HepG2 (cell line): Measurements from ENCODE around the gene CKAP2L. TPM values are rescaled to one million over a fixed set of nuclear protein-coding genes. Genes with fewer than 3 reads are reported as not detected.

Experiments
- ATAC-seq: fragments of 200-7000 bp; cut with Tn5 transposase; 3 replicates; pipeline ENCODE4 v1.9.1; 2020; ENCODE audit warnings: mild to moderate bottlenecking, moderate library complexity
- BruUV-seq: library from RNA; stranded (reverse); fragments of 400-500 nt; replicated peaks from 2 replicates; lab custom pipeline; 2021; lab: Mats Ljungman, UMichigan
- CTCF ChIA-PET: fragments of 300-600 bp; formaldehyde crosslinking; extraction: SDS; loops from one replicate; lab custom pipeline; 2021; ENCODE audit warnings: low total read pairs, inconsistent platforms, low intra/inter-chr PET ratio; lab: Yijun Ruan, JAX
- POLR2A ChIA-PET: fragments of 350-600 bp; sonication (Branson Sonifier 250); formaldehyde crosslinking; loops from one replicate; lab custom pipeline; 2020; ENCODE audit warnings: antibody characterized with exemption, inconsistent platforms; lab: Yijun Ruan, JAX
- DNase-seq: peaks from one replicate; pipeline ENCODE4 v3.0.0-alpha.2; 2015; ENCODE audit warnings: low spot score
- FAIRE-seq: peaks from 3 replicates; lab custom pipeline; 2011; peaks lifted over from hg19 to GRCh38; lab: Jason Lieb, UNC
- H2AFZ ChIP-seq: one replicate; pipeline ENCODE4 v1.6.1; 2011; ENCODE audit warnings: low read length, inconsistent platforms
- H3K27ac ChIP-seq: fragments of 300-600 bp; 3 replicates; pipeline ENCODE4 v1.8.0; 2011; ENCODE audit warnings: mixed run types, mild to moderate bottlenecking, mixed read lengths, low read length, inconsistent platforms; ENCODE audit not compliant: insufficient read depth; ENCODE audit errors: extremely low read length
- H3K27me3 ChIP-seq, 2 experiments: fragments of 200-600 bp in 1 of 2; 2 replicates in 1 of 2; 3 replicates in 1 of 2; pipeline versions ENCODE4 v1.6.0 to v1.8.0; 2011; ENCODE audit warnings: low read length in 2 of 2, mild to moderate bottlenecking in 2 of 2, moderate library complexity in 2 of 2, inconsistent platforms in 1 of 2; ENCODE audit not compliant: insufficient read depth in 2 of 2, control insufficient read depth in 1 of 2
- H3K36me3 ChIP-seq, 2 experiments: fragments of 200-600 bp in 1 of 2; replicated peaks in 1 of 2; 2 replicates in 1 of 2; 3 replicates in 1 of 2; pipeline versions ENCODE4 v1.5.1 to v1.8.0; 2011; ENCODE audit warnings: low read length in 2 of 2, inconsistent platforms in 1 of 2; ENCODE audit not compliant: insufficient read depth in 2 of 2, control insufficient read depth in 1 of 2
- H3K4me1 ChIP-seq: 2 replicates; pipeline ENCODE4 v1.5.1; 2012; ENCODE audit warnings: low read length, inconsistent platforms; ENCODE audit not compliant: insufficient read depth
- H3K4me2 ChIP-seq: 2 replicates; pipeline ENCODE4 v1.6.0; 2011; ENCODE audit warnings: low read depth, low read length, inconsistent platforms
- H3K4me3 ChIP-seq, 3 experiments: fragments of 200-600 bp in 1 of 3; sonication (generic), shearing (Covaris generic) in 1 of 3; replicated peaks in 1 of 3; 2 replicates each; pipeline ENCODE4 v1.5.1; 2011 to 2016; ENCODE audit warnings: low read length in 3 of 3, inconsistent platforms in 2 of 3, low read depth in 2 of 3, mild to moderate bottlenecking in 2 of 3, control low read depth in 1 of 3, mixed read lengths in 1 of 3; ENCODE audit not compliant: insufficient read depth in 1 of 3
- H3K79me2 ChIP-seq: one replicate; pipeline ENCODE4 v1.6.1; 2011; ENCODE audit warnings: low read length, inconsistent platforms; ENCODE audit not compliant: insufficient read depth
- H3K9ac ChIP-seq: 2 replicates; pipeline ENCODE4 v1.6.0; 2011; ENCODE audit warnings: mild to moderate bottlenecking, low read depth, low read length, inconsistent platforms; ENCODE audit not compliant: insufficient read depth
- H3K9me3 ChIP-seq: 2 replicates; pipeline ENCODE4 v1.5.1; 2012; ENCODE audit warnings: mild to moderate bottlenecking, low read length
- H4K20me1 ChIP-seq: 2 replicates; pipeline ENCODE4 v1.6.0; 2011; ENCODE audit warnings: inconsistent platforms, mild to moderate bottlenecking, low read length, moderate library complexity; ENCODE audit not compliant: insufficient read depth
- ARHGAP35 ChIP-seq: sonication (generic); formaldehyde crosslinking; IDR thresholded peaks from 2 replicates; pipeline ENCODE4 v1.9.0; 2022; ENCODE audit warnings: mild to moderate bottlenecking, inconsistent platforms, moderate library complexity, missing genetic modification reagents, borderline replicate concordance
- ETS1 ChIP-seq: sonication (generic); formaldehyde crosslinking; IDR thresholded peaks from 2 replicates; pipeline ENCODE4 v1.4.0; 2020; ENCODE audit warnings: missing genetic modification reagents
- HMG20B ChIP-seq: conservative IDR thresholded peaks from 2 replicates; pipeline ENCODE4 v1.6.1; 2016; ENCODE audit warnings: missing genetic modification reagents, missing compliant biosample characterization
- HOXD1 ChIP-seq: sonication (generic); formaldehyde crosslinking; IDR thresholded peaks from 2 replicates; pipeline ENCODE4 v1.5.0; 2020; ENCODE audit warnings: missing genetic modification reagents
- NBN ChIP-seq: fragments of 450-650 bp; conservative IDR thresholded peaks from 2 replicates; pipeline ENCODE4 v1.6.1; 2017
- SIX1 ChIP-seq: sonication (generic); formaldehyde crosslinking; IDR thresholded peaks from 2 replicates; pipeline ENCODE4 v1.4.0; 2020; ENCODE audit warnings: missing genetic modification reagents, borderline replicate concordance
- ZFP62 ChIP-seq: sonication (generic); formaldehyde crosslinking; IDR thresholded peaks from 2 replicates; pipeline ENCODE4 v1.4.0; 2020; ENCODE audit warnings: missing genetic modification reagents
- ZFP82 ChIP-seq: sonication (generic); formaldehyde crosslinking; IDR thresholded peaks from 2 replicates; pipeline ENCODE4 v1.5.1; 2020; ENCODE audit warnings: mild to moderate bottlenecking, missing genetic modification reagents, borderline replicate concordance
- ZNF30 ChIP-seq: sonication (generic); formaldehyde crosslinking; IDR thresholded peaks from 2 replicates; pipeline ENCODE4 v1.5.0; 2020; ENCODE audit warnings: mild to moderate bottlenecking, missing genetic modification reagents
- ZNF326 ChIP-seq: sonication (generic); formaldehyde crosslinking; IDR thresholded peaks from 2 replicates; pipeline ENCODE4 v1.4.0; 2020; ENCODE audit warnings: missing genetic modification reagents, borderline replicate concordance
- ZNF333 ChIP-seq: sonication (generic); formaldehyde crosslinking; IDR thresholded peaks from 2 replicates; pipeline ENCODE4 v1.4.0; 2020; ENCODE audit warnings: mild to moderate bottlenecking, missing genetic modification reagents, borderline replicate concordance
- ZNF343 ChIP-seq: sonication (generic); formaldehyde crosslinking; IDR thresholded peaks from 2 replicates; pipeline ENCODE4 v1.4.0; 2020; ENCODE audit warnings: mild to moderate bottlenecking, missing genetic modification reagents
- ZNF879 ChIP-seq: sonication (generic); formaldehyde crosslinking; IDR thresholded peaks from 2 replicates; pipeline ENCODE4 v1.8.1; 2023; ENCODE audit warnings: missing genetic modification reagents
- WGBS: methylation state at CpG from one replicate; pipeline ENCODE4 v1.1.6; 2017; ENCODE audit warnings: low lambda C conversion rate; 5-methylcytosine and 5-hydroxymethylcytosine counted together
- in situ Hi-C: cut with HindIII; loops from 2 replicates; pipeline ENCODE4 v1.10.0; 2017; ENCODE audit warnings: low pct_unique_long_range_greater_than_20kb; ENCODE audit not compliant: extremely low pct_ligation_motif_present
- intact Hi-C: fragments of 100-400 bp; cut with micrococcal nuclease; formaldehyde crosslinking; loops from one replicate; pipeline ENCODE4 v1.10.0; 2022; ENCODE audit not compliant: unreplicated experiment
- polyA plus RNA-seq, 8 experiments: library from polyadenylated mRNA; depleted of rRNA in 3 of 8; stranded (reverse) in 7 of 8; unstranded in 1 of 8; fragments of >200 nt; fragmentation: Illumina TruSeq in 4 of 8; extraction: Trizol in 4 of 8; gene quantifications; 2 replicates each; pipeline versions ENCODE4 v1.2.1 to v1.2.3, GENCODE V29; 2011 to 2016; ENCODE audit warnings: low read depth in 4 of 8, missing spikeins in 1 of 8, mixed read lengths in 1 of 8; ENCODE audit not compliant: insufficient read depth in 1 of 8
- total RNA-seq, 5 experiments: library from RNA; depleted of rRNA; stranded (reverse); fragments of >200 nt; fragmentation: Illumina TruSeq; extraction: Trizol; gene quantifications; 2 replicates each; pipeline ENCODE4 v1.2.3, GENCODE V29; 2016; ENCODE audit warnings: low read depth in 1 of 5
- TF ChIP-seq, protein P1 (sequence below): sonication (generic); formaldehyde crosslinking; IDR thresholded peaks from 2 replicates; pipeline ENCODE4 v1.5.1; 2020; ENCODE audit warnings: missing genetic modification reagents, mild to moderate bottlenecking, borderline replicate concordance

The CKAP2L gene
- total and polyA plus RNA-seq, 2 of the 13 experiments (the other 11 are each of a cell fraction or from before 2014, with no cell fraction given) = 7.1 to 9.5 TPM

DNA sequence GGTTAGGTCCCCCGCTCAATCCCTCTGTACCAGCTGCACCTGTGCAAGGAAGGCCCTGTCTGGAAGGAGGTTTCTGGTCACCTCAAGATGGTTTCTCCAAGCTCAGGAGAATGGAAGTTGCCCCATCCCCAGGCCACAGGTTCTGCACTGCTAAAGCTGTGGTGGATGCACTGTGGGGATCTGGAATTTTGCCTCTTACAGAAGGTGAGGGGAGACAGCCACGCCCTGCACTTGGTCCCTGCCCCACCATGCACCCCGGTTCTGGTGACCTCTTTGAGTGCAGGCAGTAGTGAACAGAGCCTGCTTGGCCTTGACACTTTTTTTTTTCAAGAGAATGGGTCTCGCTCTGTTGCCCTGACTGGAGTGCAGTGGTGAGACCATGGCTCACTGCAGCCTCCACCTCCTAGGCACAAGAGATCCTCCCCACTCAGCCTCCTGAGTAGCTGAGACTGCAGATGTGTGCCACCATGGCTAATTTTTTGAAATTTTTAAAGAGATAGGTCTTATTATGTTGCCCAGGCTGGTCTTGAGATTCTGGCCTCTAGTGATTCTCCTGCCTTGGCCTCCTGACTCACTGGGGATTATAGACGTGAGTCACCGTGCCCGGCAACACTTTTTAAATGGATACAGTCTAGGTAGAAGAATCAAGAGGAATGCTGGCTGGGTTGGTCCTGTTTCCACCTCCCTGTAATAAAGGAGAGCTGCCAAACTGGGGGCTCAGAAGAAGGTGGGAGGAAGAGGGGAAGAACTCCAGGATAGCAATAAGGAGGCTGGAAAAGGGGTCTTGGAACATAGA, 49.4 kb downstream of the CKAP2L start (continued):
- TF ChIP-seq, protein P1, sequence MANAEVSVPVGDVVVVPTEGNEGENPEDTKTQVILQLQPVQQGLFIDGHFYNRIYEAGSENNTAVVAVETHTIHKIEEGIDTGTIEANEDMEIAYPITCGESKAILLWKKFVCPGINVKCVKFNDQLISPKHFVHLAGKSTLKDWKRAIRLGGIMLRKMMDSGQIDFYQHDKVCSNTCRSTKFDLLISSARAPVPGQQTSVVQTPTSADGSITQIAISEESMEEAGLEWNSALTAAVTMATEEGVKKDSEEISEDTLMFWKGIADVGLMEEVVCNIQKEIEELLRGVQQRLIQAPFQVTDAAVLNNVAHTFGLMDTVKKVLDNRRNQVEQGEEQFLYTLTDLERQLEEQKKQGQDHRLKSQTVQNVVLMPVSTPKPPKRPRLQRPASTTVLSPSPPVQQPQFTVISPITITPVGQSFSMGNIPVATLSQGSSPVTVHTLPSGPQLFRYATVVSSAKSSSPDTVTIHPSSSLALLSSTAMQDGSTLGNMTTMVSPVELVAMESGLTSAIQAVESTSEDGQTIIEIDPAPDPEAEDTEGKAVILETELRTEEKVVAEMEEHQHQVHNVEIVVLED (CRISPR knock-in tag) = no peak
- no peak for TF ChIP-seq ZFP62 (CRISPR knock-in tag)
- no peak for TF ChIP-seq ETS1 (CRISPR knock-in tag)

DNA sequence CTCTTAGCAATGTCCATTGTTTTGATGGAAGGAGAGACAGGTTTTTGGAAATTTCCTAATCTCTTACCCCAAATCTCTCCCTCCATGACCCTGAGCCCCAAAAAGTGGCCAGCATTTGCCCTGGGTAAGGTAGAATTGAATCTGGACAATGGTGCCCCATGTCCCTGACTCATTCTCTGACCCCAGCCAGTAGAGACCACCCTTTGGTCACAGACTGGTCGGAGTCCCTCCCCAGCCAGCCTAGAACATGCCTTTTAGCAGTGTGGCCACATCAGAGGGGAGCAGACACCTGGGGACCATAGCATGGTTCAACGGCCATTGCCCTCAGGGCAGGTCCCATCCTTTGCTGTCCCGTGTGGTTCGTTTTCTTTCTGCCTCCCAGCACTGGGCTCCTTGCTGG, 50.1 kb downstream of the CKAP2L start:
- 22% methylated on average over 4 of the region's 4 CpGs for WGBS
- DNase-seq (no peak), FAIRE-seq (no peak), ATAC-seq (no peak)
- H3K79me2 ChIP-seq = no peaks in the 10 kb centered on the region
- ChIA-PET POLR2A (no interaction called here), CTCF (no interaction called here)
- no peak overlapping the region for H3K27ac ChIP-seq
- no peak overlapping the region for H3K9ac ChIP-seq
- intact Hi-C loops = no loop called here
- no peaks in the 10 kb centered on the region for H3K36me3 ChIP-seq
- H4K20me1 ChIP-seq = no peaks in the 10 kb centered on the region
- peaks cover 15% of the 10 kb centered on the region for H3K4me1 ChIP-seq
- H3K9me3 ChIP-seq = no peaks in the 10 kb centered on the region
- H2AFZ ChIP-seq = no peak overlapping the region
- no TSS peak for BruUV-seq
- no peak overlapping the region for H3K4me3 ChIP-seq
- no peak overlapping the region for H3K4me2 ChIP-seq
- in situ Hi-C loops = no loop called here
- peaks cover 0 to 33% of the 10 kb centered on the region in 2 experiments; a peak in 3 of 5 replicates for H3K27me3 ChIP-seq
- TF ChIP-seq ZNF30 (CRISPR knock-in tag) (no peak), ZNF326 (no peak), ZNF879 (CRISPR knock-in tag) (no peak), ZFP82 (CRISPR knock-in tag) (no peak), ZNF343 (CRISPR knock-in tag) (no peak), HOXD1 (CRISPR knock-in tag) (no peak), NBN (no peak), ZNF333 (CRISPR knock-in tag) (no peak), ARHGAP35 (CRISPR knock-in tag) (no peak), HMG20B (CRISPR knock-in tag) (no peak), SIX1 (CRISPR knock-in tag) (no peak), ETS1 (CRISPR knock-in tag) (no peak)
